H9 (cell line): ENCODE measurements around the gene DMD. TPM values are rescaled to one million over a fixed set of nuclear protein-coding genes. Genes with fewer than 3 reads are reported as not detected.

Experiments used
- DNase-seq: peaks from one replicate; pipeline ENCODE4 v3.0.0-alpha.2; 2017
- H2AFZ ChIP-seq: one replicate; pipeline ENCODE4 v1.6.1; 2013; ENCODE audit warnings: mild to moderate bottlenecking, low read length, control low read depth, moderate library complexity
- H2AK5ac ChIP-seq: 2 replicates; pipeline ENCODE4 v1.6.1; 2013; ENCODE audit warnings: low read length, control low read depth, mixed read lengths; ENCODE audit not compliant: insufficient read length
- H2BK120ac ChIP-seq: one replicate; pipeline ENCODE4 v1.6.1; 2013; ENCODE audit warnings: low read depth, mild to moderate bottlenecking, low read length, control low read depth, inconsistent platforms; ENCODE audit not compliant: poor library complexity, severe bottlenecking
- H2BK12ac ChIP-seq: 2 replicates; pipeline ENCODE4 v1.6.1; 2013; ENCODE audit warnings: low read length, control low read depth, mixed read lengths, low read depth; ENCODE audit not compliant: insufficient read length
- H2BK15ac ChIP-seq: 2 replicates; pipeline ENCODE4 v1.6.1; 2013; ENCODE audit warnings: low read depth, low read length, control low read depth
- H2BK20ac ChIP-seq: one replicate; pipeline ENCODE4 v1.6.1; 2013; ENCODE audit warnings: low read depth, mild to moderate bottlenecking, low read length, control low read depth, inconsistent platforms; ENCODE audit not compliant: poor library complexity, severe bottlenecking
- H2BK5ac ChIP-seq: 2 replicates; pipeline ENCODE4 v1.6.1; 2013; ENCODE audit warnings: low read length, control low read depth, mixed read lengths; ENCODE audit not compliant: insufficient read length
- H3K14ac ChIP-seq: 2 replicates; pipeline ENCODE4 v1.6.1; 2013; ENCODE audit warnings: low read length, control low read depth; ENCODE audit not compliant: insufficient read depth
- H3K18ac ChIP-seq: 2 replicates; pipeline ENCODE4 v1.6.1; 2013; ENCODE audit warnings: low read depth, mild to moderate bottlenecking, mixed read lengths, low read length, control low read depth; ENCODE audit not compliant: insufficient read length
- H3K23ac ChIP-seq: 2 replicates; pipeline ENCODE4 v1.6.1; 2013; ENCODE audit warnings: low read length, control low read depth, mixed read lengths, low read depth; ENCODE audit not compliant: insufficient read length
- H3K23me2 ChIP-seq: 2 replicates; pipeline ENCODE4 v1.6.1; 2013; ENCODE audit warnings: low read depth, mild to moderate bottlenecking, mixed read lengths, low read length, control low read depth; ENCODE audit not compliant: insufficient read length, poor library complexity, severe bottlenecking
- H3K27ac ChIP-seq: 2 replicates; pipeline ENCODE4 v1.5.1; 2013; ENCODE audit warnings: low read length, control low read depth, mixed read lengths, low read depth; ENCODE audit not compliant: insufficient read length
- H3K27me3 ChIP-seq: 2 replicates; pipeline ENCODE4 v1.6.1; 2013; ENCODE audit warnings: low read length, control low read depth, inconsistent platforms; ENCODE audit not compliant: insufficient read depth
- H3K4ac ChIP-seq: 2 replicates; pipeline ENCODE4 v1.6.1; 2013; ENCODE audit warnings: low read depth, mild to moderate bottlenecking, control low read depth, inconsistent platforms, low read length, moderate library complexity
- H3K4me1 ChIP-seq: 2 replicates; pipeline ENCODE4 v1.6.1; 2013; ENCODE audit warnings: low read length, control low read depth, inconsistent platforms; ENCODE audit not compliant: insufficient read depth
- H3K4me2 ChIP-seq: 2 replicates; pipeline ENCODE4 v1.6.1; 2013; ENCODE audit warnings: low read length, control low read depth, mixed read lengths; ENCODE audit not compliant: insufficient read length, insufficient read depth
- H3K56ac ChIP-seq: 2 replicates; pipeline ENCODE4 v1.6.1; 2013; ENCODE audit warnings: low read depth, mild to moderate bottlenecking, mixed read lengths, low read length, control low read depth; ENCODE audit not compliant: insufficient read length
- H3K79me1 ChIP-seq: 2 replicates; pipeline ENCODE4 v1.6.1; 2013; ENCODE audit warnings: low read depth, mild to moderate bottlenecking, moderate library complexity, low read length, control low read depth, inconsistent platforms; ENCODE audit not compliant: insufficient read depth, poor library complexity, severe bottlenecking
- H3K79me2 ChIP-seq: 2 replicates; pipeline ENCODE4 v1.6.1; 2013; ENCODE audit warnings: low read length, control low read depth, inconsistent platforms; ENCODE audit not compliant: insufficient read depth
- H3K9ac ChIP-seq: 2 replicates; pipeline ENCODE4 v1.6.1; 2013; ENCODE audit warnings: low read length, control low read depth, mixed read lengths; ENCODE audit not compliant: insufficient read length; ENCODE audit errors: extremely low read depth
- H3K9me3 ChIP-seq: one replicate; pipeline ENCODE4 v1.6.1; 2013; ENCODE audit warnings: low read depth, low read length, inconsistent platforms; ENCODE audit not compliant: control insufficient read depth
- H3T11ph ChIP-seq: one replicate; pipeline ENCODE4 v1.6.1; 2013; ENCODE audit warnings: mild to moderate bottlenecking, low read length, control low read depth, inconsistent platforms
- H4K20me1 ChIP-seq: one replicate; pipeline ENCODE4 v1.6.1; 2013; ENCODE audit not compliant: control insufficient read depth, insufficient read length, insufficient read depth
- H4K5ac ChIP-seq: 2 replicates; pipeline ENCODE4 v1.6.1; 2013; ENCODE audit warnings: low read depth, mild to moderate bottlenecking, mixed read lengths, low read length, control low read depth; ENCODE audit not compliant: insufficient read length
- H4K8ac ChIP-seq: replicated peaks from 2 replicates; pipeline ENCODE4 v1.6.1; 2013; ENCODE audit warnings: low read length, control low read depth, mixed read lengths, low read depth; ENCODE audit not compliant: insufficient read length
- H4K91ac ChIP-seq: 2 replicates; pipeline ENCODE4 v1.6.1; 2013; ENCODE audit warnings: low read depth, mild to moderate bottlenecking, moderate library complexity, mixed read lengths, low read length, control low read depth; ENCODE audit not compliant: insufficient read length
- H3K27ac Mint-ChIP-seq, 3 experiments: 2 replicates in 2 of 3; 3 replicates in 1 of 3; pipeline ENCODE4 v1.8.0; 2020 to 2021; ENCODE audit warnings: mixed read lengths in 3 of 3, mild to moderate bottlenecking in 1 of 3, moderate library complexity in 1 of 3
- H3K27me3 Mint-ChIP-seq: 2 replicates; pipeline ENCODE4 v1.8.0; 2021; ENCODE audit warnings: low read depth, mild to moderate bottlenecking, moderate library complexity, mixed read lengths
- H3K36me3 Mint-ChIP-seq, 3 experiments: 2 replicates in 2 of 3; 3 replicates in 1 of 3; pipeline ENCODE4 v1.8.0; 2020 to 2021; ENCODE audit warnings: low read depth in 3 of 3, mixed read lengths in 3 of 3; ENCODE audit not compliant: insufficient read depth in 1 of 3
- H3K4me1 Mint-ChIP-seq, 2 experiments: 2 replicates each; pipeline ENCODE4 v1.8.0; 2020; ENCODE audit warnings: mixed read lengths in 2 of 2
- H3K4me3 Mint-ChIP-seq, 2 experiments: 2 replicates in 1 of 2; 3 replicates in 1 of 2; pipeline ENCODE4 v1.8.0; 2020 to 2021; ENCODE audit warnings: mild to moderate bottlenecking in 2 of 2, mixed read lengths in 2 of 2, moderate library complexity in 1 of 2
- H3K9me3 Mint-ChIP-seq, 2 experiments: 2 replicates in 1 of 2; 3 replicates in 1 of 2; pipeline ENCODE4 v1.8.0; 2020; ENCODE audit warnings: mild to moderate bottlenecking in 2 of 2, mixed read lengths in 2 of 2, moderate library complexity in 1 of 2
- CTCF ChIP-seq: fragments of 200-600 bp; sonication (generic); conservative IDR thresholded peaks from 3 replicates; pipeline ENCODE4 v1.8.0; 2021; ENCODE audit warnings: antibody characterized with exemption, mild to moderate bottlenecking
- WGBS: extraction: QIAGEN DNeasy Blood & Tissue Kit; methylation state at CpG from one replicate; pipeline ENCODE4 v1.1.7; 2013; ENCODE audit warnings: missing lambda C conversion rate, low lambda C conversion rate, mixed read lengths; ENCODE audit not compliant: insufficient read length; ENCODE audit errors: extremely low coverage; 5-methylcytosine and 5-hydroxymethylcytosine counted together
- total RNA-seq: library from RNA; stranded (reverse); gene quantifications from 2 replicates; pipeline ENCODE4 v1.2.1, GENCODE V29; 2021

The DMD gene
- total RNA-seq, 1 experiment from 2014 or later: 3.8 TPM

- Histone ChIP-seq H3K79me1 (no peaks in the 10 kb centered on the region), H4K5ac (no peak overlapping the region), H3K23me2 (no peaks in the 10 kb centered on the region), H2BK120ac (no peak overlapping the region), H3K4ac (no peak overlapping the region), H2AFZ (no peak overlapping the region), H3K18ac (no peak overlapping the region), H3K14ac (no peak overlapping the region), H2BK20ac (no peak overlapping the region), H4K20me1 (no peaks in the 10 kb centered on the region), H3K27ac (no peak overlapping the region), H4K91ac (no peak overlapping the region), H3K9me3 (no peaks in the 10 kb centered on the region), H3K23ac (no peak overlapping the region), H3K4me2 (no peak overlapping the region), H3K79me2 (no peaks in the 10 kb centered on the region), H3K9ac (no peak overlapping the region), H3K4me1 (no peaks in the 10 kb centered on the region), H3K27me3 (no peaks in the 10 kb centered on the region), H2BK12ac (no peak overlapping the region), H4K8ac (no peak overlapping the region), H2BK5ac (no peak overlapping the region), H3K56ac (no peak overlapping the region), H3T11ph (no peak overlapping the region), H2AK5ac (no peak overlapping the region), H2BK15ac (no peak overlapping the region)
- H3K27ac Mint-ChIP-seq: no peak overlapping the region
- H3K4me3 Mint-ChIP-seq: no peak overlapping the region
- peaks cover 31 to 40% of the 10 kb centered on the region in 2 experiments for H3K9me3 Mint-ChIP-seq
- no CpG with 5 or more reads among the region's 2 CpGs for WGBS
- DNase-seq: no peak
- no peaks in the 10 kb centered on the region; a peak in 1 of 7 replicates for H3K36me3 Mint-ChIP-seq
- H3K4me1 Mint-ChIP-seq: no peaks in the 10 kb centered on the region
- no peaks in the 10 kb centered on the region for H3K27me3 Mint-ChIP-seq
- TF ChIP-seq CTCF: no peak
These were observed 1026.2 kb downstream of the DMD start for GRCh38 chrX:32185160-32185559.
